GM23248 (cell line): Measurements from ENCODE around the gene C6orf163. TPM values are rescaled to one million over a fixed set of nuclear protein-coding genes. Genes with fewer than 3 reads are reported as not detected.

Experiments
- DNase-seq: peaks from one replicate; pipeline ENCODE4 v3.0.0-alpha.2; 2015
- H2AFZ ChIP-seq: fragments of 200-600 bp; sonication (generic); 2 replicates; pipeline ENCODE4 v1.6.1; 2016; ENCODE audit warnings: antibody characterized with exemption
- H3F3A ChIP-seq: fragments of 200-600 bp; sonication (generic); 2 replicates; pipeline ENCODE4 v1.6.1; 2016; ENCODE audit warnings: mild to moderate bottlenecking, antibody characterized with exemption, mixed run types; ENCODE audit not compliant: insufficient read depth
- H3K27ac ChIP-seq: fragments of 200-600 bp; sonication (generic); 2 replicates; pipeline ENCODE4 v1.5.1; 2016; ENCODE audit warnings: mild to moderate bottlenecking
- H3K27me3 ChIP-seq: fragments of 200-600 bp; sonication (generic); replicated peaks from 2 replicates; pipeline ENCODE4 v1.6.1; 2016; ENCODE audit warnings: mild to moderate bottlenecking; ENCODE audit not compliant: insufficient read depth
- H3K36me3 ChIP-seq: fragments of 200-600 bp; sonication (generic); 2 replicates; pipeline ENCODE4 v1.6.1; 2016; ENCODE audit warnings: low read depth, mild to moderate bottlenecking
- H3K4me1 ChIP-seq: fragments of 200-600 bp; sonication (generic); 2 replicates; pipeline ENCODE4 v1.6.1; 2016; ENCODE audit warnings: mild to moderate bottlenecking; ENCODE audit not compliant: insufficient read depth
- H3K4me2 ChIP-seq: fragments of 200-600 bp; sonication (generic); one replicate; pipeline ENCODE4 v1.6.1; 2016; ENCODE audit warnings: mild to moderate bottlenecking; ENCODE audit not compliant: unreplicated experiment
- H3K4me3 ChIP-seq: fragments of 200-600 bp; sonication (generic); 2 replicates; pipeline ENCODE4 v1.5.1; 2016; ENCODE audit warnings: mild to moderate bottlenecking
- H3K79me2 ChIP-seq: fragments of 200-600 bp; sonication (generic); 2 replicates; pipeline ENCODE4 v1.6.1; 2016; ENCODE audit warnings: mild to moderate bottlenecking; ENCODE audit not compliant: insufficient read depth
- H3K9ac ChIP-seq: fragments of 200-600 bp; sonication (generic); 2 replicates; pipeline ENCODE4 v1.6.1; 2016; ENCODE audit warnings: mild to moderate bottlenecking
- H3K9me2 ChIP-seq: fragments of 200-600 bp; sonication (generic); 2 replicates; pipeline ENCODE4 v1.6.1; 2016; ENCODE audit warnings: mixed run types, mild to moderate bottlenecking, moderate library complexity; ENCODE audit not compliant: insufficient read depth
- H3K9me3 ChIP-seq: fragments of 200-600 bp; sonication (generic); one replicate; pipeline ENCODE4 v1.6.1; 2017; ENCODE audit warnings: low read depth
- H4K20me1 ChIP-seq: fragments of 200-600 bp; sonication (generic); 2 replicates; pipeline ENCODE4 v1.6.0; 2016; ENCODE audit not compliant: insufficient read depth
- EZH2 ChIP-seq: fragments of 200-600 bp; sonication (generic); IDR thresholded peaks from 2 replicates; pipeline ENCODE4 v1.6.1; 2018; ENCODE audit warnings: antibody characterized with exemption, mild to moderate bottlenecking; ENCODE audit not compliant: insufficient read depth, poor library complexity, severe bottlenecking
- EZH2phosphoT487 ChIP-seq: fragments of 200-600 bp; sonication (generic); IDR thresholded peaks from 2 replicates; pipeline ENCODE4 v1.6.1; 2018; ENCODE audit warnings: antibody characterized with exemption, moderate library complexity, mild to moderate bottlenecking, low read depth; ENCODE audit not compliant: insufficient read depth
- WGBS, 2 experiments: methylation state at CpG; one replicate each; pipeline ENCODE4 v1.1.6; 2015 to 2017; ENCODE audit warnings: low lambda C conversion rate in 2 of 2, low coverage in 1 of 2; ENCODE audit errors: missing lambda C conversion rate in 2 of 2; 5-methylcytosine and 5-hydroxymethylcytosine counted together
- in situ Hi-C: fragments of 300-500 bp; cut with MboI; formaldehyde crosslinking; loops from 2 replicates; pipeline ENCODE4 v1.15.0; 2020
- polyA plus RNA-seq: library from polyadenylated mRNA; unstranded; fragments of >200 nt; fragmentation: Nextera tagmentation; extraction: Ambion mirVana; gene quantifications from 2 replicates; pipeline ENCODE4 v1.2.1, GENCODE V29; 2016
- total RNA-seq: library from RNA; depleted of rRNA; stranded (reverse); fragments of >200 nt; shearing (Covaris generic); gene quantifications from 2 replicates; pipeline ENCODE4 v1.2.3, GENCODE V29; 2014

Gene C6orf163
- total and polyA plus RNA-seq, 2 experiments from 2014 or later = 0.33 to 1.5 TPM

GRCh38 chr6:87346700-87347099, 2.1 kb downstream of the C6orf163 start:
- in situ Hi-C loops = no loop called here
- H3K79me2 ChIP-seq = no peaks in the 10 kb centered on the region
- H3K9me2 ChIP-seq = no peaks in the 10 kb centered on the region
- H3K4me2 ChIP-seq = no peak overlapping the region
- H2AFZ ChIP-seq = no peak overlapping the region
- peaks cover 13% of the 10 kb centered on the region for H3F3A ChIP-seq
- TF ChIP-seq EZH2phosphoT487 = no peak
- no peak for TF ChIP-seq EZH2
- H3K27me3 ChIP-seq = no peaks in the 10 kb centered on the region
- no peak for DNase-seq
- 93 to 95% methylated on average over 3 of the region's 3 CpGs for WGBS, 2 experiments
- no peak overlapping the region for H3K27ac ChIP-seq
- no peak overlapping the region for H3K9ac ChIP-seq
- H3K9me3 ChIP-seq = no peaks in the 10 kb centered on the region
- H3K36me3 ChIP-seq = no peaks in the 10 kb centered on the region
- H3K4me3 ChIP-seq = no peak overlapping the region
- H3K4me1 ChIP-seq = peaks cover 12% of the 10 kb centered on the region
- H4K20me1 ChIP-seq = 0 out of 2 replicates have a peak, but pooled peaks cover 3% of the 10 kb centered on the region

- no peak for TF ChIP-seq EZH2phosphoT487
- no peak for TF ChIP-seq EZH2
- no peaks in the 10 kb centered on the region for H3K9me3 ChIP-seq
- H3F3A ChIP-seq = peaks cover 13% of the 10 kb centered on the region
- no peaks in the 10 kb centered on the region for H3K79me2 ChIP-seq
- no peak overlapping the region for H3K4me2 ChIP-seq
- H4K20me1 ChIP-seq = 0 out of 2 replicates have a peak, but pooled peaks cover 3% of the 10 kb centered on the region
- in situ Hi-C loops = no loop called here
- DNase-seq = no peak
- no peak overlapping the region for H3K27ac ChIP-seq
- no peaks in the 10 kb centered on the region for H3K36me3 ChIP-seq
- H3K9me2 ChIP-seq = no peaks in the 10 kb centered on the region
- 98 to 100% methylated on average over 2 of the region's 2 CpGs for WGBS, 2 experiments
- H3K27me3 ChIP-seq = no peaks in the 10 kb centered on the region
- no peak overlapping the region for H3K4me3 ChIP-seq
- no peak overlapping the region for H2AFZ ChIP-seq
- H3K9ac ChIP-seq = no peak overlapping the region
- H3K4me1 ChIP-seq = peaks cover 12% of the 10 kb centered on the region
Observed at GRCh38 chr6:87349896-87350295, 5.3 kb downstream of the C6orf163 start.

- peak; percentile 79 for DNase-seq
- no peaks in the 10 kb centered on the region for H3K79me2 ChIP-seq
Observed at GRCh38 chr6:87350516-87350915, 5.9 kb downstream of the C6orf163 start.

GRCh38 chr6:87351583-87351982, 7.0 kb downstream of the C6orf163 start:
- Histone ChIP-seq H3K9me3 (no peaks in the 10 kb centered on the region), H4K20me1 (0 out of 2 replicates have a peak, but pooled peaks cover 3% of the 10 kb centered on the region), H2AFZ (no peak overlapping the region), H3K4me3 (no peak overlapping the region), H3K4me1 (peaks cover 12% of the 10 kb centered on the region), H3K9me2 (no peaks in the 10 kb centered on the region), H3F3A (peaks cover 13% of the 10 kb centered on the region), H3K79me2 (no peaks in the 10 kb centered on the region), H3K36me3 (no peaks in the 10 kb centered on the region), H3K27me3 (no peaks in the 10 kb centered on the region), H3K27ac (no peak overlapping the region), H3K4me2 (no peak overlapping the region), H3K9ac (no peak overlapping the region)
- in situ Hi-C loops = no loop called here
- TF ChIP-seq EZH2phosphoT487 = no peak
- TF ChIP-seq EZH2 = no peak
- WGBS, 2 experiments = 75 to 88% methylated on average over 1 of the region's 1 CpG
- no peak for DNase-seq

More at GRCh38 chr6:87350516-87350915, 5.9 kb downstream of the C6orf163 start:
- in situ Hi-C loops = no loop called here
- Histone ChIP-seq H3K9me2 (no peaks in the 10 kb centered on the region), H3K4me3 (no peak overlapping the region), H4K20me1 (0 out of 2 replicates have a peak, but pooled peaks cover 3% of the 10 kb centered on the region), H3K4me2 (no peak overlapping the region), H3K9me3 (no peaks in the 10 kb centered on the region), H3K27me3 (no peaks in the 10 kb centered on the region), H2AFZ (no peak overlapping the region), H3K36me3 (no peaks in the 10 kb centered on the region), H3K9ac (no peak overlapping the region), H3K4me1 (peaks cover 12% of the 10 kb centered on the region), H3F3A (peaks cover 13% of the 10 kb centered on the region), H3K27ac (no peak overlapping the region)
- TF ChIP-seq EZH2 = no peak
- no peak for TF ChIP-seq EZH2phosphoT487

GRCh38 chr6:87356181-87356580, 11.6 kb downstream of the C6orf163 start:
- no peak overlapping the region for H3K27ac ChIP-seq
- in situ Hi-C loops = no loop called here
- H3K36me3 ChIP-seq = no peaks in the 10 kb centered on the region
- no peaks in the 10 kb centered on the region for H4K20me1 ChIP-seq
- no peaks in the 10 kb centered on the region for H3K9me3 ChIP-seq
- H3K4me2 ChIP-seq = no peak overlapping the region
- no peaks in the 10 kb centered on the region for H3F3A ChIP-seq
- no peaks in the 10 kb centered on the region for H3K27me3 ChIP-seq
- H3K4me1 ChIP-seq = peaks cover 3% of the 10 kb centered on the region; the same call in 1 of the 2 replicates
- no peaks in the 10 kb centered on the region for H3K9me2 ChIP-seq
- H3K9ac ChIP-seq = no peak overlapping the region
- H3K4me3 ChIP-seq = no peak overlapping the region
- DNase-seq = no peak
- WGBS, 2 experiments = 85% methylated on average over 4 of the region's 4 CpGs
- H3K79me2 ChIP-seq = no peaks in the 10 kb centered on the region
- H2AFZ ChIP-seq = no peak overlapping the region
- TF ChIP-seq EZH2 = no peak
- no peak for TF ChIP-seq EZH2phosphoT487
